Breast epithelium (tissue), 4 donors: Measurements from ENCODE around the gene HUNK. TPM values are rescaled to one million over a fixed set of nuclear protein-coding genes. Genes with fewer than 3 reads are reported as not detected.

Experiments
- DNase-seq, 2 donors: peaks; one replicate each; pipeline ENCODE4 v3.0.0-alpha.2; 2019; ENCODE audit warnings: low spot score in 2 of 2
- H3K27ac ChIP-seq, 2 donors: fragments of 200-600 bp; sonication (generic) in 1 of 2; one replicate each; pipeline ENCODE4 v1.5.1; 2016 to 2019; ENCODE audit warnings: mild to moderate bottlenecking in 1 of 2
- H3K27me3 ChIP-seq, 2 donors: fragments of 200-600 bp; sonication (generic) in 1 of 2; one replicate each; pipeline versions ENCODE4 v1.5.1 to v1.6.0; 2017 to 2019; ENCODE audit warnings: control low read depth in 1 of 2, mild to moderate bottlenecking in 1 of 2
- H3K36me3 ChIP-seq: fragments of 200-600 bp; one replicate; pipeline ENCODE4 v1.5.1; 2019
- H3K4me1 ChIP-seq, 2 donors: fragments of 200-600 bp; sonication (generic); one replicate each; pipeline ENCODE4 v1.5.1; 2016 to 2019; ENCODE audit warnings: control low read depth in 1 of 2
- H3K4me3 ChIP-seq, 3 donors: fragments of 200-600 bp; sonication (generic); 1 replicate in 2 of 3; 2 replicates in 1 of 3; pipeline ENCODE4 v1.5.1; 2016 to 2019; ENCODE audit warnings: mild to moderate bottlenecking in 3 of 3, moderate library complexity in 2 of 3
- H3K9me3 ChIP-seq, 2 donors: fragments of 200-600 bp; sonication (generic) in 1 of 2; one replicate each; pipeline ENCODE4 v1.5.1; 2016 to 2019; ENCODE audit warnings: control low read depth in 1 of 2
- POLR2A ChIP-seq: fragments of 450-650 bp; IDR thresholded peaks from one replicate; pipeline ENCODE4 v1.6.1; 2016; ENCODE audit warnings: antibody characterized with exemption, mild to moderate bottlenecking, moderate library complexity
- POLR2AphosphoS5 ChIP-seq, 3 donors: sonication (generic); formaldehyde crosslinking; IDR thresholded peaks; one replicate each; pipeline ENCODE4 v1.6.1; 2017; ENCODE audit warnings: antibody characterized with exemption in 3 of 3
- intact Hi-C: fragments of 100-400 bp; cut with DNase I; formaldehyde crosslinking; loops from one replicate; pipeline ENCODE4 v1.15.1; 2023; ENCODE audit warnings: low total_unique reads
- total RNA-seq, 3 donors: library from RNA; depleted of rRNA; stranded (reverse); fragments of >200 nt; gene quantifications; one replicate each; pipeline ENCODE4 v1.1.0, GENCODE V29; 2016
- TF ChIP-seq, protein P1 (sequence below), 3 donors: fragments of 450-650 bp; IDR thresholded peaks; one replicate each; pipeline ENCODE4 v1.5.1; 2016 to 2017; ENCODE audit warnings: antibody characterized with exemption in 3 of 3, mild to moderate bottlenecking in 3 of 3, moderate library complexity in 3 of 3

HUNK gene
- total RNA-seq, 3 donors from 2014 or later: 0.32 to 2.0 (median 1.3) TPM

DNA sequence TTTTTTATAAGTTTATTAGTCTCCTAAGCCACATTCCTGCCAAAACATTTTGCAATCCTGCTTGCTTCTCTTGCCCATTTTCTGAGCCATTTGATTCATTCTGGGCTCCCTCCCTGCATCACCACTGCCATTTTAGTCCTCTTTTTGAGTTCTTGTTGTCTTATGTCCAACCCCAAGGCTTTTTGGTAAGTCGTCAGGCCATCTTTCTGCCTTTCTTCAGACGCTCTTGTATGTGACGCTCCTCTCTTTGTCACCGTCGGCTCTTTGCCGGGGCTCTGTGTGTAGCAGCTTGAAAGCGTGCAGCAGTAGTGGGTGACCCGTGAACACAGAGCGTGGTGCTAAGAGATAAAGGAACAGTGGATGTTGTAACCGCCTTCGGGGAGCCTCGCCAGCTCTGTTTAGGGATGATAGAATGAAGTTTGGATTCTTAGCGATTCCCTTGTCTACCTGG is 14.6 kb downstream of the HUNK start:
- TF ChIP-seq, protein P1, sequence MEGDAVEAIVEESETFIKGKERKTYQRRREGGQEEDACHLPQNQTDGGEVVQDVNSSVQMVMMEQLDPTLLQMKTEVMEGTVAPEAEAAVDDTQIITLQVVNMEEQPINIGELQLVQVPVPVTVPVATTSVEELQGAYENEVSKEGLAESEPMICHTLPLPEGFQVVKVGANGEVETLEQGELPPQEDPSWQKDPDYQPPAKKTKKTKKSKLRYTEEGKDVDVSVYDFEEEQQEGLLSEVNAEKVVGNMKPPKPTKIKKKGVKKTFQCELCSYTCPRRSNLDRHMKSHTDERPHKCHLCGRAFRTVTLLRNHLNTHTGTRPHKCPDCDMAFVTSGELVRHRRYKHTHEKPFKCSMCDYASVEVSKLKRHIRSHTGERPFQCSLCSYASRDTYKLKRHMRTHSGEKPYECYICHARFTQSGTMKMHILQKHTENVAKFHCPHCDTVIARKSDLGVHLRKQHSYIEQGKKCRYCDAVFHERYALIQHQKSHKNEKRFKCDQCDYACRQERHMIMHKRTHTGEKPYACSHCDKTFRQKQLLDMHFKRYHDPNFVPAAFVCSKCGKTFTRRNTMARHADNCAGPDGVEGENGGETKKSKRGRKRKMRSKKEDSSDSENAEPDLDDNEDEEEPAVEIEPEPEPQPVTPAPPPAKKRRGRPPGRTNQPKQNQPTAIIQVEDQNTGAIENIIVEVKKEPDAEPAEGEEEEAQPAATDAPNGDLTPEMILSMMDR (IDR thresholded peaks at IDR 0.05): no peak
- TF ChIP-seq POLR2A: no peak
- no peak for TF ChIP-seq POLR2AphosphoS5 (IDR thresholded peaks at IDR 0.05)
- intact Hi-C loops: no loop called here
- no peaks in the 10 kb centered on the region for H3K9me3 ChIP-seq
- no peak overlapping the region for H3K4me3 ChIP-seq
- no peak for DNase-seq
- H3K27me3 ChIP-seq: no peaks in the 10 kb centered on the region
- no peaks in the 10 kb centered on the region for H3K36me3 ChIP-seq
- peaks cover 0 to 8% of the 10 kb centered on the region in 2 donors for H3K4me1 ChIP-seq
- no peak overlapping the region for H3K27ac ChIP-seq

DNA sequence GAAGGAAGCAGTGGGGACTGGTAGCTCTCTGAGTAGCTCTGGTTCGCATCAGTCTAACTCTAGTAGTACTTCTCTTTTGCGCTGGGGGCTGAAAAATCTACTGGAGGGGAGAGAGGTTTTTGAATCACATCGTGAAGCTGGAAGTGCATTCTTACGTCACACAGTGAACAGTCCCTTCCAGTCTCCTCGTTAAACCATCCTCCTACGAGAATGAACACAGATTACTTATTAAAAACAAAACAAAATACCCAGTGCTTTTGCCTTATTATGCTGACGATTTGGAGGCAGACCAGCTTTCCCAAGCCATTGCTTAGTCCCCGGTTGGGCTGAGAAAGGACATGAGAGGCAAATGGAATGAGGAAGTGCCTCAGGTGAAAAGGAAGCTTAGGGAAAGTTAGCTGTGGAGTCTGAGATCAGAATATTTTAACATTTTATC is 16.1 kb downstream of the HUNK start:
- H3K4me3 ChIP-seq: peak overlapping the region in 2 of 3 donors; percentile 8 to 29
- intact Hi-C loops: no loop called here
- no peaks in the 10 kb centered on the region for H3K36me3 ChIP-seq
- H3K4me1 ChIP-seq: peaks cover 0 to 8% of the 10 kb centered on the region in 2 donors
- peak in 1 of 2 donors; percentile 56 for DNase-seq
- TF ChIP-seq, protein P1 (IDR thresholded peaks at IDR 0.05): no peak
- TF ChIP-seq POLR2AphosphoS5 (IDR thresholded peaks at IDR 0.05): no peak
- no peak for TF ChIP-seq POLR2A
- H3K27ac ChIP-seq: peak overlapping the region; percentile 62 to 73
- no peaks in the 10 kb centered on the region for H3K9me3 ChIP-seq
- no peaks in the 10 kb centered on the region for H3K27me3 ChIP-seq

DNA sequence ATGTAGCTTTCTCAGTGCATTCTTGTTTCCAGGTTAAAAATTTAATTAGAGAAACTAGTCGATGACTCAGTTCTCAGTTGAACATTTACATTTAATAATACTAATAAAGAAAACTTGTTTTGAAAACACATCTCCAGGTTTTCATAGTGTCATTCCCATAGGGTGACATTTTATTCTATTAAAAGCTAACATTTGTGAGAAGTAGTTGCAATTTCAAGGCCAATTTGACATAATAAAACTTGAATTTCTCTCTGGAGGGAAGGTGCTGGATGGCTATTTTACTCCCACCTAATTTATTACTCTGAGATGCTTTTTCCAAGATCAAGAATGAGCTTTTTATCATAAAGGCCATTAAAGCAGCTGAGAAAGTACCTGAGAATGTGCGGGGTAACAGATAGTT is 16.6 kb downstream of the HUNK start:
- intact Hi-C loops: no loop called here
- no peak for DNase-seq
- Histone ChIP-seq H3K4me3 (no peak overlapping the region), H3K27ac (peak overlapping the region; percentile 62 to 73), H3K36me3 (no peaks in the 10 kb centered on the region), H3K4me1 (peaks cover 0 to 8% of the 10 kb centered on the region in 2 donors), H3K27me3 (no peaks in the 10 kb centered on the region), H3K9me3 (no peaks in the 10 kb centered on the region)
- TF ChIP-seq POLR2A (no peak), POLR2AphosphoS5 (IDR thresholded peaks at IDR 0.05) (no peak)
- TF ChIP-seq, protein P1 (IDR thresholded peaks at IDR 0.05): no peak

DNA sequence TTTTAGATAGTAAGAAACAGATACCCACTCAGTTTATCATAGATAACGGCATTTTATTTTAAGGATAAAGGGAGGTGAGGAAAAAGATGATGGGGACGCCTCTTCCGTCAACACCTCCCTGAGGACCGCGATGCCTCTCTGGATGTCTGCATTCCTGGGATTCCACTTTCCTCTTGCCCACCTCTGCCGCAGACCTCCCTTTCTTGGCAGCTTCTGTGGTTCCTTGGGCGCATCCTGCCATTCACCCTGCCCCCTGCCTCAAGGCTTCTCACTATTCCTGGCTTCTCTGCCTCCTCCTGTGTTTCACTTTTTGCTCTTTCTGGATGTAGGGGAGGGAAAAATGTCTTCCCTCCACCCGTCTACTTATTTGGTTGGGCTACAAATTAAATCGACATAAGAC is 19.9 kb downstream of the HUNK start:
- no peak for DNase-seq
- H3K27me3 ChIP-seq: no peaks in the 10 kb centered on the region
- H3K36me3 ChIP-seq: no peaks in the 10 kb centered on the region
- H3K27ac ChIP-seq: peak overlapping the region; percentile 67 to 68
- TF ChIP-seq POLR2AphosphoS5 (IDR thresholded peaks at IDR 0.05) (no peak), POLR2A (no peak)
- TF ChIP-seq, protein P1 (IDR thresholded peaks at IDR 0.05): no peak
- H3K9me3 ChIP-seq: no peaks in the 10 kb centered on the region
- peaks cover 0 to 4% of the 10 kb centered on the region in 2 donors for H3K4me1 ChIP-seq
- intact Hi-C loops: no loop called here
- no peak overlapping the region for H3K4me3 ChIP-seq

DNA sequence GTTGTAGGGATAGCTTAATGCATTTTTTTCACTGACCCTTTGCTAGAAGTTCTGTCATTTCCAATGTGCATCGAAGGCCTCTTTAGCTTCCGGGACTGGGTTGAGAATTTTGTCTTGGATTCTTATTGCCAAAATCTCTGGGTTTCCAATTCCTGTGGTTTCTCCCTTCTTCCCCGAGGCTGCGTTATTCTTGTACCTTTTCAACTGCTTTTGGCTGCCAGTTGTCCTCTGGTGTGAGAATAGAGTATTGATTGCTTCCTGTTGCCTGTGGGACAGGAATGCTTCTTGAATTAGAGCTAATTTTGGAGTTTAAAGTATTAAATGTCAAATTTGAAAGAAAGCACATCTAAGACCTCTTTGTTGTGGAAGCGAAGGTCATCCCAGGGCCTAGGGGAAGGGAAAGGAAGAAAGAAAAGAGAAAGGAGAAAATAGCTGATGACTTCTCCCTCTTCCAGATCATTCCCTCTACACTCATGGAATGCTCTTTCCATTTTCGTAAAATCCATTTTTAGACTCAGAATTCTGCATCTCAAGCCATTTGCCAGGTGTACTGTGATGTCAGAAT is 21.1 kb downstream of the HUNK start:
- Histone ChIP-seq H3K4me1 (no peaks in the 10 kb centered on the region), H3K9me3 (no peaks in the 10 kb centered on the region), H3K27me3 (no peaks in the 10 kb centered on the region), H3K36me3 (no peaks in the 10 kb centered on the region), H3K4me3 (no peak overlapping the region), H3K27ac (peak overlapping the region; percentile 67 to 68)
- peak in 1 of 2 donors; percentile 68 for DNase-seq
- TF ChIP-seq, protein P1 (IDR thresholded peaks at IDR 0.05): no peak
- TF ChIP-seq POLR2A: no peak
- TF ChIP-seq POLR2AphosphoS5 (IDR thresholded peaks at IDR 0.05): no peak
- intact Hi-C loops: no loop called here
